ENCODE results near the gene ZNF488.

Gene ZNF488

DNA sequence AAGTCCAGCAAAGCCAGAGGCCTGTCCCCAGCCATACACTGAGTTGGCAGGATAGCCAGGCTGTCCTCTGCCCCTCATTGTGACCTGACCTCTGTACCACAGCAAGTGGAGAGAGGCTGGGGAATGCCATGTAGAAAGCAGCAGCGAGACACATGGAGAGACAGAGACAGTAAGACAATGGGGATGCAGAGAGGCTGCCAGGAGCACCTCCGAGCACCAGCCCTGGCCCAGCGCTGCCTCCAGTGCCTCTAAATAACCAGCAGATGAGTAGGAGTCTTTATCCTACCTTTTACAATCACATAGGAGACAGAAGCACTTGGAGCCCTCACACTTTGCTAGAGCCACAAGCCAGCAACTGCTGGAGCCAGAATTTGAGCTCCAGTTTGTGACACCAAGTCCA, 53.7 kb downstream of the ZNF488 start:
- no peak for TF ChIP-seq SPI1 (IDR thresholded peaks at IDR 0.05; ENCODE audit: borderline replicate concordance, low read depth)
- no peak for TF ChIP-seq GABPA (IDR thresholded peaks at IDR 0.05; ENCODE audit: low read depth)
- TF ChIP-seq, protein P1, sequence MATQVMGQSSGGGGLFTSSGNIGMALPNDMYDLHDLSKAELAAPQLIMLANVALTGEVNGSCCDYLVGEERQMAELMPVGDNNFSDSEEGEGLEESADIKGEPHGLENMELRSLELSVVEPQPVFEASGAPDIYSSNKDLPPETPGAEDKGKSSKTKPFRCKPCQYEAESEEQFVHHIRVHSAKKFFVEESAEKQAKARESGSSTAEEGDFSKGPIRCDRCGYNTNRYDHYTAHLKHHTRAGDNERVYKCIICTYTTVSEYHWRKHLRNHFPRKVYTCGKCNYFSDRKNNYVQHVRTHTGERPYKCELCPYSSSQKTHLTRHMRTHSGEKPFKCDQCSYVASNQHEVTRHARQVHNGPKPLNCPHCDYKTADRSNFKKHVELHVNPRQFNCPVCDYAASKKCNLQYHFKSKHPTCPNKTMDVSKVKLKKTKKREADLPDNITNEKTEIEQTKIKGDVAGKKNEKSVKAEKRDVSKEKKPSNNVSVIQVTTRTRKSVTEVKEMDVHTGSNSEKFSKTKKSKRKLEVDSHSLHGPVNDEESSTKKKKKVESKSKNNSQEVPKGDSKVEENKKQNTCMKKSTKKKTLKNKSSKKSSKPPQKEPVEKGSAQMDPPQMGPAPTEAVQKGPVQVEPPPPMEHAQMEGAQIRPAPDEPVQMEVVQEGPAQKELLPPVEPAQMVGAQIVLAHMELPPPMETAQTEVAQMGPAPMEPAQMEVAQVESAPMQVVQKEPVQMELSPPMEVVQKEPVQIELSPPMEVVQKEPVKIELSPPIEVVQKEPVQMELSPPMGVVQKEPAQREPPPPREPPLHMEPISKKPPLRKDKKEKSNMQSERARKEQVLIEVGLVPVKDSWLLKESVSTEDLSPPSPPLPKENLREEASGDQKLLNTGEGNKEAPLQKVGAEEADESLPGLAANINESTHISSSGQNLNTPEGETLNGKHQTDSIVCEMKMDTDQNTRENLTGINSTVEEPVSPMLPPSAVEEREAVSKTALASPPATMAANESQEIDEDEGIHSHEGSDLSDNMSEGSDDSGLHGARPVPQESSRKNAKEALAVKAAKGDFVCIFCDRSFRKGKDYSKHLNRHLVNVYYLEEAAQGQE (IDR thresholded peaks at IDR 0.05; ENCODE audit: insufficient replicate concordance, low read depth): no peak
- TF ChIP-seq, protein P2, sequence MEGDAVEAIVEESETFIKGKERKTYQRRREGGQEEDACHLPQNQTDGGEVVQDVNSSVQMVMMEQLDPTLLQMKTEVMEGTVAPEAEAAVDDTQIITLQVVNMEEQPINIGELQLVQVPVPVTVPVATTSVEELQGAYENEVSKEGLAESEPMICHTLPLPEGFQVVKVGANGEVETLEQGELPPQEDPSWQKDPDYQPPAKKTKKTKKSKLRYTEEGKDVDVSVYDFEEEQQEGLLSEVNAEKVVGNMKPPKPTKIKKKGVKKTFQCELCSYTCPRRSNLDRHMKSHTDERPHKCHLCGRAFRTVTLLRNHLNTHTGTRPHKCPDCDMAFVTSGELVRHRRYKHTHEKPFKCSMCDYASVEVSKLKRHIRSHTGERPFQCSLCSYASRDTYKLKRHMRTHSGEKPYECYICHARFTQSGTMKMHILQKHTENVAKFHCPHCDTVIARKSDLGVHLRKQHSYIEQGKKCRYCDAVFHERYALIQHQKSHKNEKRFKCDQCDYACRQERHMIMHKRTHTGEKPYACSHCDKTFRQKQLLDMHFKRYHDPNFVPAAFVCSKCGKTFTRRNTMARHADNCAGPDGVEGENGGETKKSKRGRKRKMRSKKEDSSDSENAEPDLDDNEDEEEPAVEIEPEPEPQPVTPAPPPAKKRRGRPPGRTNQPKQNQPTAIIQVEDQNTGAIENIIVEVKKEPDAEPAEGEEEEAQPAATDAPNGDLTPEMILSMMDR (IDR thresholded peaks at IDR 0.05; ENCODE audit: insufficient read depth, low read length): no peak
- no peak for TF ChIP-seq POLR2AphosphoS5 (IDR thresholded peaks at IDR 0.05; ENCODE audit: low read depth)
- Histone ChIP-seq H3K4me3 (replicated peaks; ENCODE audit: insufficient read depth, low read length) (no peak overlapping the region), H3K27me3 (ENCODE audit: insufficient read depth, poor library complexity, severe bottlenecking) (peaks cover 4% of the 10 kb centered on the region), H3K27ac (replicated peaks) (no peak overlapping the region)
- no peak for DNase-seq (ENCODE audit: low read depth in 1 of 2, low spot score in 1 of 2)

DNA sequence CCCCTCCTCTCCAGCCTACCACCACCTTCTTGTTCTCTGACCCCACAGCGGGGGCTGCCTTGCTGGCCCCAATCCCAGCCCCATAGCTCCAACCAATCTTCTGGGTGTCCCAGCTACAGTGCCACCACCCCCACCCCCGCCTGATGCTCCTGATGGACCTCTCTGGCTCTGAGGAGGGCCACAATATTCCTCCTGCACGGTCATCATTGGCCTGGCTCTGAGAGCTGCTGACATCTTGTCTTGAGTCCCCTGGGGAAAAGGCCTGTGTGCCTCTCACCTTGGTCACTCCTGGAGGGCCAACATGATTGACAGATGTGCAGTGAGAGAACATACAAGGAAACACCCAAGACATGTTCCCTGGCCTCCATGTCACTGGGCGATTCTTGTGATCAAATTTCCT, 54.2 kb downstream of the ZNF488 start:
- Histone ChIP-seq H3K4me3 (replicated peaks; ENCODE audit: insufficient read depth, low read length) (no peak overlapping the region), H3K27ac (replicated peaks) (no peak overlapping the region), H3K27me3 (ENCODE audit: insufficient read depth, poor library complexity, severe bottlenecking) (peaks cover 2% of the 10 kb centered on the region)
- DNase-seq (ENCODE audit: low read depth in 1 of 2, low spot score in 1 of 2): no peak
- TF ChIP-seq, protein P2 (IDR thresholded peaks at IDR 0.05; ENCODE audit: insufficient read depth, low read length): no peak
- TF ChIP-seq, protein P1 (IDR thresholded peaks at IDR 0.05; ENCODE audit: insufficient replicate concordance, low read depth): no peak
- no peak for TF ChIP-seq SPI1 (IDR thresholded peaks at IDR 0.05; ENCODE audit: borderline replicate concordance, low read depth)
- TF ChIP-seq POLR2AphosphoS5 (IDR thresholded peaks at IDR 0.05; ENCODE audit: low read depth): no peak
- TF ChIP-seq GABPA (IDR thresholded peaks at IDR 0.05; ENCODE audit: low read depth): no peak

DNA sequence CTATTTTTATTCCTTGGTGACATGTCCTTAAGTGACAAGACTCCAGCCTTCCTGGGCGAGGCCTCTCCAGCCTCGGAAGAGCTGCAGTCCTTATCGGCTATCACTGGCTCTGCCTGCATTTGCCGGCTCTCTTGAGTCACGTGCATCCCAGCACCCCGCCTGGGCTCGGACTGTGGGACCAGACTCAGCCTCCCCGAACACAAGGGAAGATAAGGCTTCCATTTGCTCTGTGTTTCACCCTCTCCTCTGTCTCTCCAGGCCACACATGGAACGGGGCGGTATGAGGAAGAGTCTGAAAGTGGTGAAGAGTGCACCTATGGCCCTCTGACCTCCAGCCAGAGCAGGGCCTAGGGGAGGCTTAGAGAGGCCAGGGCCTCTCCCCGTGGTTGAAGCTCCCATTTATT, 57.2 kb downstream of the ZNF488 start:
- H3K4me3 ChIP-seq (replicated peaks; ENCODE audit: insufficient read depth, low read length): no peak overlapping the region
- H3K27me3 ChIP-seq (ENCODE audit: insufficient read depth, poor library complexity, severe bottlenecking): no peaks in the 10 kb centered on the region
- no peak for DNase-seq (ENCODE audit: low read depth in 1 of 2, low spot score in 1 of 2)
- no peak overlapping the region for H3K27ac ChIP-seq (replicated peaks)
- TF ChIP-seq POLR2AphosphoS5 (IDR thresholded peaks at IDR 0.05; ENCODE audit: low read depth) (no peak), SPI1 (IDR thresholded peaks at IDR 0.05; ENCODE audit: borderline replicate concordance, low read depth) (no peak), GABPA (IDR thresholded peaks at IDR 0.05; ENCODE audit: low read depth) (no peak)
- TF ChIP-seq, protein P1 (IDR thresholded peaks at IDR 0.05; ENCODE audit: insufficient replicate concordance, low read depth): no peak
- TF ChIP-seq, protein P2 (IDR thresholded peaks at IDR 0.05; ENCODE audit: insufficient read depth, low read length): no peak
